Right ventricle myocardium inferior (tissue), 1 donor: ENCODE results near the gene TBC1D8. TPM values are rescaled to one million over a fixed set of nuclear protein-coding genes. Genes with fewer than 3 reads are reported as not detected.

Experiments used
- ATAC-seq: fragments of 200-7000 bp; cut with Tn5 transposase; one replicate; pipeline ENCODE4 v1.9.1; 2020; ENCODE audit warnings: mild to moderate bottlenecking, moderate library complexity
- DNase-seq: peaks from one replicate; pipeline ENCODE4 v3.0.0; 2021; ENCODE audit errors: missing footprints
- intact Hi-C: fragments of 100-400 bp; cut with DNase I; formaldehyde crosslinking; loops from one replicate; pipeline ENCODE4 v1.11.0; 2022
- total RNA-seq: library from RNA; stranded (reverse); fragmentation: NEBNext Ultra II Directional; extraction: Animal tissue kit (Norgen Biotek cat#: 25700); gene quantifications from one replicate; pipeline ENCODE4 v1.2.1, GENCODE V29; 2021
- donor health status: DM: no; HTN: yes; CAD: no; lungs with severe emphysema.

The TBC1D8 gene
- total RNA-seq, 1 donor from 2014 or later = 37.9 TPM

DNA sequence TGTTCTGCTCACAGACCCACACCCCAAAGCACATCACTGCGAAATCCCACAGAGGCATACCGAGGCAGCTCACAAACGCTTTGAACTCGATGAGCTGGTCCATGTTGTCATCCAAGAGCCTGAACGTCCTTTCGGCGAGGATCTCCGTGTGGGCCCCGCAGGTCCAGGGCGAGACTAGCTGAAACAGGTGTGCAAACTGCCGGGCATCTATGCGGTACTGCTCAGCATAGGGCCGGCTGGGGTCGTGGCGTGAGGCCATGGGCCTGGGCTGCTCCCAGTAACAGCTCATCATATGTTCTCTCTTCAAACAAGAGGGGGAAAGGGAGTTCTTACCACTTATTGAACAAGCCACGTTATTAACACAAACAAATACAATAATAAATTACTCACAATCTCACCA is 129.0 kb downstream of the TBC1D8 start:
- intact Hi-C loops = no loop called here
- no peak for DNase-seq
- no peak for ATAC-seq

GRCh38 chr2:101018934-101019333 is 132.2 kb downstream of the TBC1D8 start:
- no peak for DNase-seq
- ATAC-seq = no peak
- intact Hi-C loops = no loop called here

DNA sequence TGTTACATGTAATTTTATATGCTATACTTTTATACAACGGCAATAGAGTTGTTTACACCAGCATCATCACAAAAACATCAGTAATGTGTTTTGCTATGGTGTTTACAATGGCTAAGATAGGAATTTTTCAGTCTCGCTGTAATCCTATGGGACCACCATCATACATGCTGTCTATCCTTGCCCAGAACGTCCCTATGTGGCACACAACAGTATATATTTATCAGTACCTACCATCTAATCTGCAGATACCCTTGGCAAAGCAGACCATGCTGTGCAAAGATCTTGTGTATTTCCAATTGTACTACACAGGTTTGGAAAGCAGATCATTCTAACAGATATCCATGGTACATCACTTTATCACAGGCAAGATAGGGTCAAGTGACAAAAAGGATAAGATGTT is 133.8 kb downstream of the TBC1D8 start:
- intact Hi-C loops = no loop called here
- ATAC-seq = no peak
- no peak for DNase-seq

- intact Hi-C loops = no loop called here
- DNase-seq (no peak), ATAC-seq (no peak)
Observed at GRCh38 chr2:101014264-101014857, 136.8 kb downstream of the TBC1D8 start.

- DNase-seq = no peak
- intact Hi-C loops = loop anchor here (1.0 to 2.0 kb wide), 2 partner anchors 140 to 192 kb away; no protein-coding TSS in a partner anchor
- no peak for ATAC-seq
Observed at GRCh38 chr2:101012706-101013181, 138.4 kb downstream of the TBC1D8 start.

DNA sequence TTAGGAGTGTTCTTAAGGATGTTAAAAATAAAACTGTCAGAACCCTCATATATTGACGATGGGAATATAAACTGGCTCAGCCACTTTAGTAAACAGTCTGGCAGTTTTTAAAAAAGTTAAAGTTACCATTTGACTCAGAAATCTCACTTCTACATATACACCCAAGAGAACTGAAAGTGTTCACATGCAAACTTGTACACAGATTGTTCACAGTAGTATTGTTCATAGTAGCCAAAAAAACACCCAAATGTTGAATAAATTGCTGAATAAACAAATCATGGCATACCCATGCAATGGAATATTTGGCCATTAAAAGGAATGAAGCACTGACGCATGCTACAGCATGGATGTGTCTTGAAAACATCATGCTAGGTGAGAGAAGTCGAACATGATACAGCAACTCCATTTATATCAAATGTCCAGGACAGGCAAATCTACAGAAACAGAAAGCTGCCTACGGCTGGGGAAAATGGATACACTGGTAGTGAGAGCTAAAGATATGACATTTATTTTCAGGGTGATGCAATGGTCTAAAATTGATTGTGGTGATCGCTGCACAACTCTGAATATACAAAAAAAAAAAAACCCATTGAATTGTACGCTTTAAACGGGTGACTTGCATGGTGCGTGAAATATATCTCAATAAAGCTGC is 139.0 kb downstream of the TBC1D8 start:
- ATAC-seq (no peak), DNase-seq (no peak)
- intact Hi-C loops = loop anchor here (1.0 to 2.0 kb wide), 2 partner anchors 140 to 193 kb away; no protein-coding TSS in a partner anchor

- ATAC-seq = no peak
- intact Hi-C loops = no loop called here
- no peak for DNase-seq
Observed at GRCh38 chr2:101011152-101011551, 140.0 kb downstream of the TBC1D8 start.

- ATAC-seq = no peak
- DNase-seq = no peak
- intact Hi-C loops = no loop called here
Observed at GRCh38 chr2:101007415-101008345, 143.5 kb downstream of the TBC1D8 start.

DNA sequence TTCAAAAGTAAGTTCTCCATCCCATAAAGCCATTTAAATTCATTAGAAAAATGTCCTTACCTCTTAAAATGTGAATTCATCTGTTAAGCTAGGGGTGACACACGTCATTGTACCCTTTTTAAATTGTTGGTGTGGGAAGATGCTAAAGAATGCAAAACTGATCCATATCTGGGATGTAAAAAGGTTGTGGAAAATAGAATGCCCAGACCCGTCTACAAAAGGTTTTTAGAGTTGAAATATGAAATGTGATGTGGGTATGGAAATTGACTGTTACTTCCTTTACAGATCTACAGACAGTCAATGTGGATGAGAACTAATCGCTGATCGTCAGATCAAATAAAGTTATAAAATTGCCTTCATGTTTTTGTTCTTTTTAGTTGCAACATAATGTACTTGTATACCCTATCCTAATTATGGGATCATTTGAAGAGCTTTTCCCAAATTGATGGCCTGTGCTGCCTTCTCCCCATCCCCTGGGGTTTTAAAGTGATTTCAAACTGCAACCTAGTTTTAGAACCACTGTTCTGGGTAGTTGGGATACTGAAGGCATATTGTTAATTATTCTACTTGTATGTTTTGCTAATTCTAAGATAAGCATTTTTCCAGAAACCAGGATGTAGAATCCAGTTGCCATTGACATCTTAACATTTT is 145.0 kb downstream of the TBC1D8 start:
- DNase-seq (no peak), ATAC-seq (no peak)

GRCh38 chr2:101004620-101005325 is 146.4 kb downstream of the TBC1D8 start:
- intact Hi-C loops = no loop called here
- ATAC-seq (no peak), DNase-seq (no peak)

More for the DNA sequence above, 145.0 kb downstream of the TBC1D8 start:
- intact Hi-C loops = no loop called here

DNA sequence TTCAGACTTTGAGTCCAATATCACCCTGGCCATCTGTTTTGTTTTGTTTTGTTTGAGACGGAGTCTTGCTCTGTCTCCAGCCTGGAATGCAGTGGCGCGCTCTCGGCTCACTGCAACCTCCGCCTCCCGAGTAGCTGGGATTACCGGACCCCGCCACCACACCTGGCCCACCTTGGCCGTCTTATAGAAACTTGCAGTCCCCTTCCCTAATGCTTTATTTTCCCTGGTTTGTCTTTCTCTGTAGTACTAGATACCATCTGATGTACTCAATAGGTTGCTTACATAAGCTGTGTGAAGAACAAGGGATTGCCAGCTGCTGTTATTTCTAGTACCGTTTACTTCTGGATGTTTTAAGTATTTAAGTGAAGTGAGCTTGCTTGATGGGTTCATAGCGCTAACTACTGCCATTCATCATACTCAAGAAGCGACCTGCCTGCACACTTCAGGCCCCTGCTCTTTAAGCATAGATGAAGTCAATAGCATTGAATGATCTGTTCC is 147.9 kb downstream of the TBC1D8 start:
- ATAC-seq = no peak
- intact Hi-C loops = no loop called here
- no peak for DNase-seq

- ATAC-seq = no peak
Observed at GRCh38 chr2:101002562-101003277, 148.5 kb downstream of the TBC1D8 start.

DNA sequence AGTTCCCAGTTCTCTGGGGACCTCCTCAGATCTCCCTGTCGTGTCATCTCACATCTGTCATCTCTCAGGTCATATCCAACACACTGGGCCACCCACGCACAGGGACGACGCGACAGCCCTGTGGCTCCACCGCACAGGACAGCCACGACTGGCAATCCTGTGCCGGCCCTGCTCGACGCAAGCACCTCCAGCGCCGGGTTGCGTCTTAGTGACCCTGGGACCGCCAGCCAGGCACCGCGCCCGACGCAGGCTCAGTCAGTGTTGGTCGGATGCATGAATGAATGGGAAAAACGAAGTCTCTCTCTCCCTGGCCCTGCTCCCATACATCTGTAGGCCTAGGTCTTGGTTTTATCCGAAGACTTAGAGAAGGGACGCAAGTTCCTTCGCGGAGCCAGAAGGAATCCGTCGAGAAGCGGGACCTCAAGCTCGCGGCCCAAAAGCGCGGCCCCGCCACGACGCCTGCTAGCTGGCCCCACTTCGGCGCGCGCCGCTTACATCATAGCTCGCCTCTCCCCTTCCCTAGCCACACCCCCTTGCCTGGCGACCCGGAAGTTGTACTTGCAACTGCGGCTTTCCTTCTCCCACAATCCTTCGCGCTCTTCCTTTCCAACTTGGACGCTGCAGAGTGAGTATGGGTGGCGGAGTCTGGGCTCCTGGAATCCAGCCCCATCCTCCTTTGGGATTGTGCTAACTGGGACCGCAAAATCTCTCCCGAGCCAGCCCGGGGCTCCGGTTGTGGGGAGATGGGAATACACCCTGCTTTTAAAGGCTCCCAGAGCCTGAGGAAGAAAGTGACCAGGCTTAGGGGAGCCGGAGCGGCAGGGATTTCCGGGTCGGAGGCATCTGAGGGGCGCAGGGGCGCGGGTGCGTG is 149.3 kb downstream of the TBC1D8 start, which contains the start of gene RPL31:
Gene RPL31 (plus strand): TSS at position 599 of the 871 bp plus-strand sequence. CDS start 413 bp downstream, outside the sequence.
- intact Hi-C loops = no loop called here
- ATAC-seq (peak; percentile 97), DNase-seq (peak; percentile 99)

More at GRCh38 chr2:101002562-101003277, 148.5 kb downstream of the TBC1D8 start:
- intact Hi-C loops = no loop called here
- no peak for DNase-seq

DNA sequence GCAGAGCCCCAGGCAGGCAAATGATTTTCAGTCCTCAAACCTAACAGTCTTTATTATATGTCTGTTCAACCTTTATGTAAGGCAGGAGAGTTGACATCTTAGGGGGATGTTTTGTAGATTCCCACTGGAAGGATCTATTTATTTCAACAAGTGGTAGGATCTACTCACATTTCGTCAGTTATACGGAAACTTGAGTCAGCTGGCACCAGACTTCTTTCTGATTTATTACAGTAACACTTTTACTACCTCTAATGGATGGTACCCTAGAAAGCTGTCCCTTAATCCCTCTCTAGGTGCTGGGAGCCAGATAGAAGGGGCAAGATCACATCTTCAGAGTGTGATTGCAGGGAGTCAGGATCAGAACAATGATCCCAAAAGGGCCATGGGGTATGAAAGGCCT is 151.2 kb downstream of the TBC1D8 start:
- DNase-seq (no peak), ATAC-seq (no peak)
- intact Hi-C loops = no loop called here

DNA sequence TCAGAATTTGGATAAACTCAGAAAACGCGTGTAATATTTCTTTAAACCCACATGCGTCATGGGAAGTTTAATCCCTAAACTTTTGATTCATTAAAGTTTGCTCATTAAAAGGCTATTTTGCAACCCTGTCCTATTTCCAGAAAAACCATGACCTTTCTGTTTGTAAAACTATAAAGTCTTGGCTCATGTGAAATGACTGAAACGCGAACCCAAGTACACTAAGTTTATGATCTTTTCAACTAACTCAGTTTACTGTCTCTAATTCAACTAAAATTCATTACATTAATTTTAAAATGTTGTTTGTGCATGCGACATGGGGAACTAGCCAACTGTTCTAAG is 153.0 kb downstream of the TBC1D8 start:
- no peak for DNase-seq
- intact Hi-C loops = no loop called here

DNA sequence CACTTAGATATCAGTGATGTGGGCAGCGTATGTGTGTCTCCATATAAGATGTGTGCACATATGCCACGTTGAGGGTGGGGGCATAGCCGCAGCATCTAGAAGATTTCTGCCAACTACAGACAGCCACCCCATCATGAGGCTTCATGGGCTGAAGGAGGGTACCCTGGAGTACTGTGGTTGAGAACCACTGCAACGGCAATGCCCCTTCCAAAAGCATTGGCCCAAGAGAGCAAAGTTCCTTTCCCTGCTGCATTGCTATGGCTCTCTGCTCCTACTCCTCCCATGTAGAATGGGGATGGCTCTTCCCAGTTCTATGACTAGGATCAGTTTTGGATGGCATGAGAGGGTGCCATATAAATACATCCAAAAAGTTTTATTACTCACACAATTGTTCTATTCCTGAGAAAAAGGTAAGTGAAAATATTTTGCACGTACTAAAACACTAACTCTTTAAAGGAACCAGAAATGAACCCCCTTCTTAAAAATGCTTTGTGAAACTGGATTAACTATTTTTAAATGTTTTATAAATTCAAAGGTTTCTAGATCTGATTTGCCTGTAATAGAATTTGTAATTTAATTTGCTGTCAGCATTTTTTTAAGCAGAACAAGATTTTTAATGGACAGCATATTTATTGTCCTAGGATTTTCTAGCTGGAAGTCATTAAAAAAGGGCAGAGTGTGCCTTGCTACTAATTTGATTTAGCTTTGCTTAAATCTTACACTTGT is 153.5 kb downstream of the TBC1D8 start:
- ATAC-seq = no peak
- intact Hi-C loops = no loop called here
- no peak for DNase-seq

More for the DNA sequence above, 153.0 kb downstream of the TBC1D8 start:
- ATAC-seq = no peak
